HepG2 (cell line): ENCODE data around the gene CKAP5. TPM values are rescaled to one million over a fixed set of nuclear protein-coding genes. Genes with fewer than 3 reads are reported as not detected.

Experiments used
- HNF1B ChIP-seq: sonication (generic); formaldehyde crosslinking; IDR thresholded peaks from 2 replicates; pipeline ENCODE4 v1.5.1; 2020; ENCODE audit warnings: mild to moderate bottlenecking, moderate library complexity, missing genetic modification reagents
- KDM5B ChIP-seq: sonication (generic); formaldehyde crosslinking; IDR thresholded peaks from 2 replicates; pipeline ENCODE4 v1.4.0; 2020; ENCODE audit warnings: missing genetic modification reagents, mild to moderate bottlenecking, borderline replicate concordance
- MEIS2 ChIP-seq: sonication (generic); formaldehyde crosslinking; IDR thresholded peaks from 2 replicates; pipeline ENCODE4 v1.9.0; 2021; ENCODE audit warnings: mild to moderate bottlenecking, missing genetic modification reagents
- MLX ChIP-seq: IDR thresholded peaks from 2 replicates; pipeline ENCODE4 v1.6.1; 2016
- NKX3-1 ChIP-seq: sonication (generic); formaldehyde crosslinking; IDR thresholded peaks from 2 replicates; pipeline ENCODE4 v1.5.0; 2020; ENCODE audit warnings: missing genetic modification reagents
- RBFOX2 ChIP-seq: fragments of 200-400 bp; formaldehyde crosslinking; IDR thresholded peaks from 2 replicates; pipeline ENCODE4 v1.6.1; 2017; ENCODE audit warnings: low read depth, mild to moderate bottlenecking, low read length
- ZFX ChIP-seq: sonication (generic); formaldehyde crosslinking; IDR thresholded peaks from 2 replicates; pipeline ENCODE4 v1.4.0; 2020; ENCODE audit warnings: mild to moderate bottlenecking, low read depth, missing genetic modification reagents, moderate library complexity
- ZNF18 ChIP-seq: sonication (generic); formaldehyde crosslinking; IDR thresholded peaks from 2 replicates; pipeline ENCODE4 v1.8.0; 2022; ENCODE audit warnings: mild to moderate bottlenecking, missing genetic modification reagents; ENCODE audit not compliant: insufficient replicate concordance
- ZNF263 ChIP-seq: sonication (generic); formaldehyde crosslinking; IDR thresholded peaks from 2 replicates; pipeline ENCODE4 v1.4.0; 2020; ENCODE audit warnings: missing genetic modification reagents
- ZNF264 ChIP-seq: sonication (generic); formaldehyde crosslinking; IDR thresholded peaks from 2 replicates; pipeline ENCODE4 v1.4.0; 2020; ENCODE audit warnings: missing genetic modification reagents
- ZNF280B ChIP-seq: sonication (generic); formaldehyde crosslinking; IDR thresholded peaks from 2 replicates; pipeline ENCODE4 v1.5.0; 2020; ENCODE audit warnings: missing genetic modification reagents, mild to moderate bottlenecking, borderline replicate concordance
- ZNF292 ChIP-seq: sonication (generic); formaldehyde crosslinking; IDR thresholded peaks from 2 replicates; pipeline ENCODE4 v1.8.1; 2022; ENCODE audit warnings: mild to moderate bottlenecking, low read depth, missing genetic modification reagents, borderline replicate concordance
- ZNF441 ChIP-seq: sonication (generic); formaldehyde crosslinking; IDR thresholded peaks from 2 replicates; pipeline ENCODE4 v1.7.0; 2021; ENCODE audit warnings: missing genetic modification reagents, borderline replicate concordance
- ZNF468 ChIP-seq: sonication (generic); formaldehyde crosslinking; IDR thresholded peaks from 2 replicates; pipeline ENCODE4 v1.8.0; 2022; ENCODE audit warnings: mild to moderate bottlenecking, moderate library complexity, missing genetic modification reagents
- ZNF567 ChIP-seq: sonication (generic); formaldehyde crosslinking; IDR thresholded peaks from 2 replicates; pipeline ENCODE4 v1.8.1; 2023; ENCODE audit warnings: mild to moderate bottlenecking, missing genetic modification reagents, borderline replicate concordance
- polyA plus RNA-seq, 8 experiments: library from polyadenylated mRNA; depleted of rRNA in 3 of 8; stranded (reverse) in 7 of 8; unstranded in 1 of 8; fragments of >200 nt; fragmentation: Illumina TruSeq in 4 of 8; extraction: Trizol in 4 of 8; gene quantifications; 2 replicates each; pipeline versions ENCODE4 v1.2.1 to v1.2.3, GENCODE V29; 2011 to 2016; ENCODE audit warnings: low read depth in 4 of 8, missing spikeins in 1 of 8, mixed read lengths in 1 of 8; ENCODE audit not compliant: insufficient read depth in 1 of 8
- total RNA-seq, 5 experiments: library from RNA; depleted of rRNA; stranded (reverse); fragments of >200 nt; fragmentation: Illumina TruSeq; extraction: Trizol; gene quantifications; 2 replicates each; pipeline ENCODE4 v1.2.3, GENCODE V29; 2016; ENCODE audit warnings: low read depth in 1 of 5
- TF ChIP-seq, protein P1 (sequence below): sonication (generic); formaldehyde crosslinking; conservative IDR thresholded peaks from 2 replicates; pipeline ENCODE4 v1.4.0; 2020; ENCODE audit warnings: mild to moderate bottlenecking, missing genetic modification reagents, moderate library complexity
- TF ChIP-seq, protein P2 (sequence below): IDR thresholded peaks from 2 replicates; pipeline ENCODE4 v1.6.1; 2016; ENCODE audit warnings: low read depth, control low read depth

The CKAP5 gene
- total and polyA plus RNA-seq, 2 of the 13 experiments (the other 11 are each of a cell fraction or from before 2014, with no cell fraction given) = 79.2 to 103 TPM

- TF ChIP-seq, protein P1, sequence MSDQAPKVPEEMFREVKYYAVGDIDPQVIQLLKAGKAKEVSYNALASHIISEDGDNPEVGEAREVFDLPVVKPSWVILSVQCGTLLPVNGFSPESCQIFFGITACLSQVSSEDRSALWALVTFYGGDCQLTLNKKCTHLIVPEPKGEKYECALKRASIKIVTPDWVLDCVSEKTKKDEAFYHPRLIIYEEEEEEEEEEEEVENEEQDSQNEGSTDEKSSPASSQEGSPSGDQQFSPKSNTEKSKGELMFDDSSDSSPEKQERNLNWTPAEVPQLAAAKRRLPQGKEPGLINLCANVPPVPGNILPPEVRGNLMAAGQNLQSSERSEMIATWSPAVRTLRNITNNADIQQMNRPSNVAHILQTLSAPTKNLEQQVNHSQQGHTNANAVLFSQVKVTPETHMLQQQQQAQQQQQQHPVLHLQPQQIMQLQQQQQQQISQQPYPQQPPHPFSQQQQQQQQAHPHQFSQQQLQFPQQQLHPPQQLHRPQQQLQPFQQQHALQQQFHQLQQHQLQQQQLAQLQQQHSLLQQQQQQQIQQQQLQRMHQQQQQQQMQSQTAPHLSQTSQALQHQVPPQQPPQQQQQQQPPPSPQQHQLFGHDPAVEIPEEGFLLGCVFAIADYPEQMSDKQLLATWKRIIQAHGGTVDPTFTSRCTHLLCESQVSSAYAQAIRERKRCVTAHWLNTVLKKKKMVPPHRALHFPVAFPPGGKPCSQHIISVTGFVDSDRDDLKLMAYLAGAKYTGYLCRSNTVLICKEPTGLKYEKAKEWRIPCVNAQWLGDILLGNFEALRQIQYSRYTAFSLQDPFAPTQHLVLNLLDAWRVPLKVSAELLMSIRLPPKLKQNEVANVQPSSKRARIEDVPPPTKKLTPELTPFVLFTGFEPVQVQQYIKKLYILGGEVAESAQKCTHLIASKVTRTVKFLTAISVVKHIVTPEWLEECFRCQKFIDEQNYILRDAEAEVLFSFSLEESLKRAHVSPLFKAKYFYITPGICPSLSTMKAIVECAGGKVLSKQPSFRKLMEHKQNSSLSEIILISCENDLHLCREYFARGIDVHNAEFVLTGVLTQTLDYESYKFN (CRISPR knock-in tag) = peak; percentile 79
- peak; percentile 88 for TF ChIP-seq ZNF292 (CRISPR knock-in tag)
- TF ChIP-seq MEIS2 = peak; percentile 87; the same call in 1 of the 2 replicates
- TF ChIP-seq RBFOX2 = peak; percentile 42; the same call in 1 of the 2 replicates
- peak; percentile 78; the same call in 1 of the 2 replicates for TF ChIP-seq KDM5B (CRISPR knock-in tag)
- no peak for TF ChIP-seq ZNF18
- 0 out of 2 replicates have a peak, but pooled peaks have one; percentile 27 for TF ChIP-seq ZNF441 (CRISPR knock-in tag)
- TF ChIP-seq, protein P2, sequence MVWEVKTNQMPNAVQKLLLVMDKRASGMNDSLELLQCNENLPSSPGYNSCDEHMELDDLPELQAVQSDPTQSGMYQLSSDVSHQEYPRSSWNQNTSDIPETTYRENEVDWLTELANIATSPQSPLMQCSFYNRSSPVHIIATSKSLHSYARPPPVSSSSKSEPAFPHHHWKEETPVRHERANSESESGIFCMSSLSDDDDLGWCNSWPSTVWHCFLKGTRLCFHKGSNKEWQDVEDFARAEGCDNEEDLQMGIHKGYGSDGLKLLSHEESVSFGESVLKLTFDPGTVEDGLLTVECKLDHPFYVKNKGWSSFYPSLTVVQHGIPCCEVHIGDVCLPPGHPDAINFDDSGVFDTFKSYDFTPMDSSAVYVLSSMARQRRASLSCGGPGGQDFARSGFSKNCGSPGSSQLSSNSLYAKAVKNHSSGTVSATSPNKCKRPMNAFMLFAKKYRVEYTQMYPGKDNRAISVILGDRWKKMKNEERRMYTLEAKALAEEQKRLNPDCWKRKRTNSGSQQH (CRISPR knock-in tag) = 0 out of 2 replicates have a peak, but pooled peaks have one; percentile 88
- TF ChIP-seq NKX3-1 = 0 out of 2 replicates have a peak, but pooled peaks have one; percentile 21
- TF ChIP-seq ZFX = peak; percentile 67; the same call in 1 of the 2 replicates
- TF ChIP-seq MLX (CRISPR knock-in tag) = no peak
- TF ChIP-seq ZNF468 (CRISPR knock-in tag) = no peak
- 0 out of 2 replicates have a peak, but pooled peaks have one; percentile 21 for TF ChIP-seq ZNF264 (CRISPR knock-in tag)
- TF ChIP-seq HNF1B (CRISPR knock-in tag) = peak; percentile 86
- TF ChIP-seq ZNF280B (CRISPR knock-in tag) = peak; percentile 26; the same call in 1 of the 2 replicates
- TF ChIP-seq ZNF567 (CRISPR knock-in tag) = no peak
- no peak; the same call in 1 of the 2 replicates for TF ChIP-seq ZNF263
These were observed 19.6 kb downstream of the CKAP5 start (continued) for GRCh38 chr11:46826310-46827044.
